ENCODE results near the gene PCDH8.
"Not testable (repeated sequence)": the region's sequence is repeated elsewhere in the genome, so short reads cannot be mapped to it uniquely, and the experiment has no call there.

The PCDH8 gene

GRCh38 chr13:52849291-52850071 lies 1.0 kb upstream of the PCDH8 start:
- no peak for DNase-seq

GRCh38 chr13:52847682-52848432 lies 583 bp downstream of the PCDH8 start:
- DNase-seq = no peak

- no peak for DNase-seq
Observed at GRCh38 chr13:52847322-52847681, 1.1 kb downstream of the PCDH8 start.

GRCh38 chr13:52846567-52847321 lies 1.7 kb downstream of the PCDH8 start:
- no peak for DNase-seq

- no peak for DNase-seq
Observed at GRCh38 chr13:52845766-52846566, 2.5 kb downstream of the PCDH8 start.

- DNase-seq = no peak
Observed at GRCh38 chr13:52845334-52845761, 3.1 kb downstream of the PCDH8 start.

- DNase-seq = no peak
Observed at GRCh38 chr13:52844836-52845235, 3.6 kb downstream of the PCDH8 start.

- DNase-seq = no peak
Observed at GRCh38 chr13:52842441-52842840, 6.0 kb downstream of the PCDH8 start.

- DNase-seq = no peak
Observed at GRCh38 chr13:52840066-52840465, 8.4 kb downstream of the PCDH8 start.

- no peak for DNase-seq
Observed at GRCh38 chr13:52838433-52839107, 9.9 kb downstream of the PCDH8 start.

- no peak for DNase-seq
Observed at GRCh38 chr13:52837850-52838249, 10.6 kb downstream of the PCDH8 start.

GRCh38 chr13:52835071-52835839 lies 13.2 kb downstream of the PCDH8 start:
- no peak for DNase-seq

GRCh38 chr13:52833296-52833875 lies 15.1 kb downstream of the PCDH8 start:
- no peak for DNase-seq

- no peak for DNase-seq
Observed at GRCh38 chr13:52832313-52832712, 16.1 kb downstream of the PCDH8 start.

- no peak for DNase-seq
Observed at GRCh38 chr13:52830946-52831345, 17.5 kb downstream of the PCDH8 start.

GRCh38 chr13:52827839-52828238 lies 20.6 kb downstream of the PCDH8 start:
- no peak for DNase-seq

- not testable (repeated sequence) for DNase-seq
Observed at GRCh38 chr13:52817886-52818285, 30.6 kb downstream of the PCDH8 start.

GRCh38 chr13:52815330-52815729 lies 33.1 kb downstream of the PCDH8 start:
- DNase-seq = no peak

GRCh38 chr13:52812941-52813340 lies 35.5 kb downstream of the PCDH8 start:
- DNase-seq = no peak

GRCh38 chr13:52811841-52812240 lies 36.6 kb downstream of the PCDH8 start:
- DNase-seq = no peak

GRCh38 chr13:52810526-52810925 lies 37.9 kb downstream of the PCDH8 start:
- no peak for DNase-seq
